SKM-1 (cell line): Measurements from ENCODE around the gene APLF.
"Not testable (repeated sequence)": the region's sequence is repeated elsewhere in the genome, so short reads cannot be mapped to it uniquely, and the experiment has no call there.

ENCODE experiments used
- DNase-seq: peaks from one replicate; lab custom pipeline; 2025; ENCODE audit not compliant: unreplicated experiment; lab: John Stamatoyannopoulos, UW

APLF gene

DNA sequence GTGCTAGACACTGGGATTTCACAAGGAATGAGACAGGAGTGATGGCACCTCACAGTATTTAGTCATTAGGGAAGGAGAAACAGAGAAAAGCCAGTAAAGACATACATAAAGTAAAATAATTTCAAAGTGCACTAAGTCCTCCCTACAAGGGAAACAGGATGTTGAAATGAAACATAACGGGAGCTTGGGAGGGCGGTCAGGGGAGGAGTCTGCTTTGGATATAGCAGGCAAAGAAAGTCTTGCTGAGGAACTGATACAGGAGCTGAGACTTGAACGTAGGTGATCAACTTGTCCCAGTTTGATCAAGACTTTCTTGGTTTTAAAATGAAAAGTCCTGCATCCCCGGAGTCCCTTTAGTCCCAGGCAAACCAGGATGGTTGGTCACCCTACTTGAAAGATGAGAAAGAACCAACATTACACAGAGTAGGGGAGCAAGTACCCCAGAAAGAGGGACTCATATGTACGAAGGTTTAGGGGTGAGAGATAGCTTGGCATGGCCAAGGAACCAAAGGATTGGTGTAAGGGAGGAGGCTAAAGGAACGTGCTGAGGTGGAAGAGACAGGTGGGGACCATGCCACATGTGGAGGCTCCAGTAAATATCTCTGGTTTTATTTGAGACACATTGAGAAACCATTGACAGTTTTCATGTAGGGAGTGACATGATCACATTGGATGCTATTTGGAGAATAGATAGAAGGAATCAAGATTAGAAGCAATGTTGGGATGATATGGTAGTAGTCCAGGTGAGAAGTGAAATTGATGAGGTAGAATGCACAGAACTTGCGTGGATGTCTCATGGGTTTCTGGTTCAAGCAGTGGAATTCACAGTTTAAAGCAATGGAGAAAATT lies 28.7 kb upstream of the APLF start:
- no peak for DNase-seq

- peak; percentile 92 for DNase-seq
Observed at GRCh38 chr2:68441179-68441993, 26.0 kb upstream of the APLF start.

DNA sequence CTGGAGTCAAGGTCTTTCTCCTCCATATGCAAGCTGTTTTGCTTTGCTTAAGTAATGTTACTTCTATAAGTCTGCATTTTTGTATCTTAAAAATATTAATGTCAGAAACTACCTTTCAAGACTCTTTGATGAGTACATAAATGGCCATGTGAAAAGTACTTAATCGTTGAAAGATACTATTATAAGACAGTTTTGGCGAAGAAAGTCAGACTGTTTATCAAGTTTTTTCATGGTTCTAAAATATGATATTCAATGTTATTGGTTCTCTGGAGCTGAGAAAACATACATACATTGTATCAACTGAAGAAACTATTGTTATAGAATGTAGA lies 25.4 kb upstream of the APLF start:
- no peak for DNase-seq

GRCh38 chr2:68446425-68446824 lies 21.0 kb upstream of the APLF start:
- DNase-seq: not testable (repeated sequence)

DNA sequence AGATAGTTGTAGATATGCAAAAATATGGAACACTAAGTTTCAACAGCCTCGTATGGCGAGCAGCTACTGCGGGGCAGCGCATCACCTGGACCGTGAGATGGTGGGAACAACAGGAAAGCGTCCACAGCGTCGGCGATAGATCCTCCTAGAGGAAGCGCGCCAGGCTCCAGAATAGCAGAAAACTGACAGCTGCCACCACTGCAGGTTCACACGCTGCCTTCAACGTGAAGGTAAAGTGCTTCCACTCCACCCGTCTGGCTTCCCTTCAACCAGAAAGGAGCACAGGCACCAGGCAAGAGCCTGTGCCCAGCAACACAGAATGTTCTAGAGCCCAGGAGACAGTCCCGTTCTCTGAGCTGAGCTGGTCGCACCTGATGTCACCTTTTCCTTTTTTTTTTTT lies 20.3 kb upstream of the APLF start:
- no peak for DNase-seq

DNA sequence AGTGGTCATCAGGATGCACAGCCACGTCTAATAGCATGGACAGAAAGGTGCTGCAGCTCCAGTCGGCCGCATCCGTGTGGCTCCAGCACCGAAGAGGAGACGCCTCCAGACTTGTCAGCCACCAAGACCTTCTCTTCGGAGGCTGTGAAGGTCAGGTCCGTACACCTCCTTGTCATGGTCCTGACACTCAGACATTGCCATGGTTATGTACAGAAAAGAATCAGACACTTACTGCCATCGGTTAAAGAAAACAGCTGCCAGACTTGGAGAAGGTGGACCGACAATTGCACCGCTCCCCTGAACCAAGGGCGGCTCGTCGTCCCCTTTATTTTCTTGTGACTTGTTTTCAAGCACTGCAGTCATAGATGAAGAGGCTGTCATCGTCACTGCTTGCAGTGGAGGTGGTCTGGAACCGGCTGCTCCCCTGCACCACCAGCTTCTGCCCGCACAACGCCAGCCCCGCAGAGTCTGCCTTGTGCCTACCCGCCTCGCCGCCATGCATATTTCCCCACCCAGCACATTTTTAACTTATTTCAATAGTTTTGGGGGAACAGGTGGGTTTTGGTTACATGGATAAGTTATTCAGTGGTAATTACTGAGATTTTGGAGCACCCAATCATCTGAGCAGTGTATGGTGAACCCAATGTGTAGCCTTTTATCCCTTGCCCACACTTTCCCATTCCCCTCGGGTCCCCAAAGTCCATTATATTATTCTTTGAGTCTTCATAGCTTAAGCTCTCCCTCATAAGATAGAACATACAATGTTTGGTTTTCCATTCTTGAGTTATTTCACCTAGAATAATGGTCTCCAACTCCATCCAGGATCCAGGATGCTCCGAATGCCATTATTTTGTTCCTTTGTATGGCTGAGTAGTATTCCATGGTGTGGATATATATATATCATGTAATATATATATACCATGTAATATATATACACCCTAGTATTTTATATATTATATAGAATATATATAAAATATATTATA lies 18.4 kb upstream of the APLF start:
- DNase-seq: no peak

DNA sequence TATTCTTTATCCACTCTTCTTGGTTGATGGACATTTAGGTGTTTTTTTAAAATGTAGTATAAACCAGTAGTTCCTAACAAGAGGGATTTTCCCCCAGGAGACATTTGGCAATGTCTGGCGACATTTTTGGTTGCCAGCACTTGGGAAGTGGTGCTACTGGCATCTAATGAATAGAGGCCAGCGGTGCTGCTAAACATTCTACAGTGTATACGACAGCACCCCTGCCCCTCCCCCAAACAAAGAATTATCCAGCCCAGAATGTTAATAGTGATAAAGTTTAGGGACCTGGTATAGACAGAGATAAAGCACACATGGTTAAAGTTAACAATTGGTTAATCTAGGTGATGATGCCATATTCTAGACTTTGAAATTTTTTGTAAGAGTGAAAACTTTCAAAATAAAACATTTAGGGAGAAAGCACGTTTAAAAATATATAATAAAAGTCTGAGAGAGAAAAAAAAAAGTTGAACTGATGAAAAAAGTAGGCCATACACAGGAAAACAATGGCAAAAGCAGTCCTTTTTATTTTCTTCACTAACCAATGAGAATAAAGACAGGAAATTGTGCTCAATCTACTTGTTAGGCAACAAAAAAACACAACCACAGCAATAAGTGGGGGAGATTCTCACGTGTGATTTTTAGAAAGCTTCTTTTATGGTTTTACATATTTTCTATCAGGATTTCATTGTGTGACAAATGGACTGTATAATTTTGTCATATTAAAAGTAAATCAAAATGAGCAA lies 15.1 kb upstream of the APLF start:
- no peak for DNase-seq

DNA sequence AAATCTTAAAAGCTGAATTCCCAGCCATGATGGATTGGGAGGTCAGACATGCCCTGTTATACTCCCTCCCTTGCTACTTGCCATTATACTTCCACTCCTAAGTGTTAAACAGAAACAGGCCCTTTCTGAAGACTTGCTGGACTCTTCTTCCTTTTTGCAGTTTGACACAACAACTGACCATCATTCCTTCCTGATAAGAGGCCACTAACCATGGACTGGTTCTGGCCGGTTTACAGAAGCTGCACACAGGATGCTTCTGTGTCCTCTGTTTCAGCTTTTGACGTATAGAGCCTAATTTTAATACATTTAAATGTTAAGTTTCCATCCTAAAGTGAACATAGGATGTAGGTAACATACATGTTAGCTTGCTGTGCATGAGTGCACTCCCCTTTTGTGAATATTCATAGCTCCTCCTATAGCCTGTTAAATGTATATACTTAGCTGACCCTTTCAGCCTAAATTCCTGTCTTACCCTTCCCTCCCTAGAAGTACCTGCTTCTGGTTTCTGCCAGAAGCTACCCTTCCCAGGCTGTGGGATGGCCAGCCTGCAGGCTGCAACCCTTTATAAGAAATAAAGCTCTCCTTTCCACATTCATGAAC lies 13.5 kb upstream of the APLF start:
- no peak for DNase-seq

DNA sequence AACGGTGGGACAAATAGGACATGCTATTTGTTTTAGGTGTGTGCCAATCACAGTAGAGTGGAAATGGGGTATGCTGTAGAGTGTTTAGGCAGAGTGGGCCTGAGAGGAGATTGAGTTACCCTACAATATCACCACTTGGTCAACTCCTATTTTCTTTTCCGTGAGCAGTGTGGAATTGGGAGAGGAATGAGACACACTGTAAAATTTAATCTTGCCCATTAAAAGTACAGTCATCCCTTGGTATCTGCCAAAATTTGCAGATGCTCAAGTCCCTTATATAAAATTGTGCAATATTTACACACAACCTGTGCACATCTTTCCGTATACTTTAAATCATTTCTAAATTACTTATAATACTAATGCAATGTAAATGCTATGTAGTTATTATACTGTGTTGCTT lies 12.7 kb upstream of the APLF start:
- no peak for DNase-seq

DNA sequence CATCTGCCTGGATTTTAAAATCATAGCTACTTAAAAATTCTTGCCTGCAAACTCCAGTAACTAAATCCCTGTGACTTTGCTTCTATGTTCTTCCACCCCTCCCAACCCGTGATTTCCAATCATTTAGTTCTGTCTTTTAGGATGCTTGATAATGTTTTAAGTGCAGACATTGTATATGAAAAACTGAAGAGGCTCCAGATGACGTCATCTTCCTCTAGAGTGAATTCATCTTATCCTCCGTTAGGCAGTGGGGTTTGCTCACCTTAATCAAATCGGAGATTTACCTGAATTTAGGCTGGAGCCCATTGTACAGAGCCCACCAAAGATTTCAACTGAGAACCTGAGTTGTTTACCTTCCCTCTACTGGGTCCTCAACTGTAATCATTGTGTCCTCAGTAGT lies 11.2 kb upstream of the APLF start:
- no peak for DNase-seq

- no peak for DNase-seq
Observed at GRCh38 chr2:68458981-68459380, 8.4 kb upstream of the APLF start.

DNA sequence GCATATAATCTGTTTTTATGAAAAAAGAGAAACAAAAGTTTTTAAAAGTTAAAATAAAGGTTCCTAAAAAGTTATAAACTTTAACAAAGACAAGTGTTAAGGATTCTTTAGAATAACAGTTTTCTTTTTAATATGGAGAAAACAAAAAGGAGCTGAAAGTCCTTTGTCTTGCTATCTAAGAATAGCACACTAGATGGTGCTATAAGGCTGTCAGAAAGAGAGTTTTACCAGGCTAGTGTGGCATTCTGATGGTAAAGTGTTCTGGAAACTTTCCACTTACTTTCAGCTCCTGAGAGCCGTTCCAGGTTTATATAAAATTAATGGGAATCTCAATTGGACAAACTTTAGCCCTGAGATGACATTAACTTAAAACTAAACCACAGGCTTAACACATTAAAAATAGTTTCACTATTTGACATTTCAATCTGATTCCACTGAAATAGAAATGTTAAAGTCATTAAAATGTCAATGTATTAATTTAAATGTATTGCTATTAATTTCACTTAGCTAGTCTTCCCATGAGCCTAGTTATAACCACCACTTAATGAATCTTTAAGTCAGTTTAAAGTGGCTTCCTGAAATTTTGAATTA lies 4.0 kb upstream of the APLF start:
- peak; percentile 56 for DNase-seq

DNA sequence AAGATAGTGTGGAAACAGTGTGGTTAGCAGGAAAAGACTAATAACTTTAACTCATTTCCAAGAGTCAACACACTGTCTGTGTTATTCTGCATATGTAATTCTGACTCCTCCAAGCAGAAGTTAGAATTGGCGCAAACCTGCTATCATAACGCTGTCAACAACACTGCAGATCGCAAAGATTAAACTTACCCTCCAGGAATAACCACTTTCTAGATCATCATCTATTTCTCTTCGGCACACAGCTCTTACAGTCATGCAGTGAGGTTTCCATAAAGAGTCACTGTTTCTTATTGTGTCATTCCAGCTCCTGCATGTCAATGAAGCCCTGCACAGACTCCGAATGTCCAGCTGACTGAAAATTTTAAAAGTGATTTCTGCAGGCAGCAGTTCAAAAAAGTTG lies 2.7 kb upstream of the APLF start:
- no peak for DNase-seq

DNA sequence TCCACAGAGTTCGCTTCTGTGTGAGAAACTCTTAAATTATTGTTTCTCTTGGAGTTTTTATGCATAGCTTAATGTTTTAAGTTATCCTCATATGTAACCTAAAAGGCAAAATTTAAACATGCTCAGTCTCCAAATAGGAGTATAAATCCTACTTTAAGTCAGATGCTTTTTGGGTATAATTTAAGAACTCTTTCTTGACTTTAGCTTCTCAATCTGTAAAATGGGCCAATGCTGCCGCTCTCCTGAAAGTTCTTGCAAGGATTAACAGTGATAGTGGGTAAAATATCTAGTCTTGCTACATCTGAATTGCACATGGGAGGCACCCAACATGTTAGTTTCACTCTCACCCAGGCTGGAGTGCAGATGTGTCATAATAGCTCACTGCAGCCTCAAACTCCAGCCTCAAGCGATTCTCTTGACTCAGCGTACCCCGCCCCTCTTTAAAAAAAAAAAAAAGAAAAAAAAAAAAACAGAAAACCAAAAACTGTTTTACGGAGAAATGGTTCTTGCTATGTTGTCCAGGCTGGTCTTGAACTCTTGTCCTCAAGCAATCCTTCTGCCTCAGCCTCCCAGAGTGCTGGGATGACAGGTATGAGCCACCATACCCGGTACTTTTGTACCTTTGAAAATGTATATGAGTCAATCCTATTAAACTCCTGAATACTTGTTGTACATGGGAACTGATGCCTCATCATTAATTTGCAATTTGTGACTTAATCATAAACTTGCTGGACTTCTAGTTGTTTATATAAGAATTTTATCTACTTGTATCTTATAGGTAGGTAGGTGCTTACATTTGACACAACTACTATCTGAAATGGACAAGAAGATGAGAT lies 2.1 kb upstream of the APLF start:
- no peak for DNase-seq

DNA sequence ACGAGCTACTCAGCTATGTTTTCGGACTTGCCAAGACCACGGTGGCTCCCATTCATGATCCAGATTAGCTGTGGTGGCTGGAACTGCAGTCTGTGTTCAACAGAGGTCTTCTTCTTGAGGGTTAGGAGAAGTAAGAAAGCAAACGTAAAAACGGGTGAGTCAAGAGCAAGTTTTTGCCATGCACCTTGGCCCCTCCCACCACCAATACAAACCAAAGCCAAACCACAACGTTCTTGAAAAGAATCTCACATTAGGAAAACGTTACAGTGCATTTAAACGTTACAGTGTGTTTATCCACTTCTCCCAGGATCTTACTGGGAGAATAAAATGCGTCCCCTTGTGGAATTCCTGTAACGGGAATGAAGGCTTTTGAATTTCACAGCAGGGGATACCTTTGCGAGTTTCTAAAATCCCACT lies 1.0 kb upstream of the APLF start:
- no peak for DNase-seq

- no peak for DNase-seq
Observed at GRCh38 chr2:68466778-68467076, 658 bp upstream of the APLF start.

DNA sequence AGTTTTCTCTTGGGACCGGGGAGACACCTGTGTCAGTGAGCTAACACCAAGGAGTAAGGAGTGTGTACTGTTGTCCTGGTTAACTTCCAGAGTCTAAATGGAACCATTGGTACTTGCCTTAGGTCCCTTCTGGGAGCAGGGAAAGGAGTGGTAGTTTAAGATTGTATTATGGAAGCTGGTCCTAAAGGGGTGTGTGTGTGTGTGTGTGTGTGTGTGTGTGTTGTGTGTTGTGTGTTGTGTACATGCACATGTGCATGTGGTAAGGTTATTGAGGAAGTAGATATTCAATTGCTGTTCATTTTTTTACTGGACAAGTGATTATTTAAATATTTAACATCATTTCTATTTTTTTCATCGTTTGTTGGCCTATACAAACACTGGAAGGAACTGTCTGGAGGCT lies 1.4 kb downstream of the APLF start:
- DNase-seq: no peak

DNA sequence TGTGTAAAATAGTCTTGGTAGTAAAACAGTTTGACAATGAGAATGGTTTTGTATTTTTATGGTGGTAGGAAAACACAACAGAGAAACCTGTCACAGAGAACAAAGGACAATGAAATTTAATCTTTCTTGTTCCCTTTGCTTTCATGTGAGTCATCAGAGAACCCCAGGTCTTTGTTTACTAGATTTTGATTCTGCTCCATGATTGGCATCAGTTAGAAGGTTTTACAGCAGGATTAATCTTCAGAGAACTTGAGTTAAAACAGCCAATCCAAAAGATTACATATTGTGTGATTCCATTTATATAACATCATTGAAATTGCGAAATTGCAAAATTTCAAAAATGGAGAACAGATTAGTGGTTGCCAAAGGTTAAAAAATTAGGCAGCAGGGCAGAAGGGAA lies 2.5 kb downstream of the APLF start:
- DNase-seq: no peak

GRCh38 chr2:68471385-68471784 lies 4.0 kb downstream of the APLF start:
- no peak for DNase-seq
